GM12878 (cell line): ENCODE results near the gene CNTD1. TPM values are rescaled to one million over a fixed set of nuclear protein-coding genes. Genes with fewer than 3 reads are reported as not detected.

Experiments used
- ATAC-seq: fragments of 200-7000 bp; cut with Tn5 transposase; 3 replicates; pipeline ENCODE4 v1.9.1; 2020; ENCODE audit warnings: mild to moderate bottlenecking, moderate library complexity
- BruUV-seq: library from RNA; stranded (reverse); fragments of 400-500 nt; replicated peaks from 2 replicates; lab custom pipeline; 2021; lab: Mats Ljungman, UMichigan
- CTCF ChIA-PET: fragments of 300-600 bp; sonication (Branson Sonifier 250); formaldehyde crosslinking; extraction: SDS; loops from one replicate; lab custom pipeline; 2021; ENCODE audit warnings: inconsistent platforms; lab: Yijun Ruan, JAX
- POLR2A ChIA-PET: fragments of 350-600 bp; formaldehyde crosslinking; extraction: SDS; loops from one replicate; lab custom pipeline; 2021; ENCODE audit warnings: inconsistent platforms; lab: Charles Lee
- RAD21 ChIA-PET: fragments of 300-600 bp; sonication (Branson Sonifier 250); formaldehyde crosslinking; loops from one replicate; lab custom pipeline; 2023; ENCODE audit warnings: antibody characterized with exemption; ENCODE audit not compliant: unreplicated experiment; lab: Charles Lee
- SMC1A ChIA-PET: fragments of 300-600 bp; sonication (Branson Sonifier 250); formaldehyde crosslinking; loops from one replicate; lab custom pipeline; 2023; ENCODE audit not compliant: unreplicated experiment, uncharacterized antibody; lab: Charles Lee
- DNase-seq: peaks from one replicate; pipeline ENCODE4 v3.0.0-alpha.2; 2011; ENCODE audit warnings: low read depth, low spot score
- FAIRE-seq: peaks from 3 replicates; lab custom pipeline; 2011; peaks lifted over from hg19 to GRCh38; lab: Jason Lieb, UNC
- H2AFZ ChIP-seq: 2 replicates; pipeline ENCODE4 v1.6.0; 2011; ENCODE audit warnings: low read depth, low read length, control low read depth; ENCODE audit not compliant: control insufficient read depth
- H3K27ac ChIP-seq: 2 replicates; pipeline ENCODE4 v1.5.1; 2011; ENCODE audit warnings: control low read depth; ENCODE audit not compliant: control insufficient read depth, insufficient read depth
- H3K27me3 ChIP-seq, 2 experiments: replicated peaks in 1 of 2; 2 replicates each; pipeline versions ENCODE4 v1.6.0 to v1.6.1; 2011; ENCODE audit warnings: low read length in 1 of 2; ENCODE audit not compliant: control insufficient read depth in 2 of 2, insufficient read depth in 2 of 2
- H3K36me3 ChIP-seq, 2 experiments: 2 replicates each; pipeline ENCODE4 v1.5.1; 2011; ENCODE audit warnings: low read length in 1 of 2; ENCODE audit not compliant: control insufficient read depth in 2 of 2, insufficient read depth in 2 of 2
- H3K4me1 ChIP-seq: 2 replicates; pipeline ENCODE4 v1.6.1; 2011; ENCODE audit warnings: mild to moderate bottlenecking, low read length, moderate library complexity, mixed read lengths; ENCODE audit not compliant: control insufficient read depth, insufficient read depth
- H3K4me2 ChIP-seq: 2 replicates; pipeline ENCODE4 v1.6.0; 2011; ENCODE audit warnings: control low read depth; ENCODE audit not compliant: control insufficient read depth, insufficient read depth
- H3K4me3 ChIP-seq: fragments of 200-600 bp; sonication (generic); 2 replicates; pipeline ENCODE4 v1.5.1; 2016
- H3K79me2 ChIP-seq: 2 replicates; pipeline ENCODE4 v1.6.0; 2011; ENCODE audit warnings: low read length; ENCODE audit not compliant: control insufficient read depth, insufficient read depth
- H3K9ac ChIP-seq: 2 replicates; pipeline ENCODE4 v1.8.0; 2011; ENCODE audit warnings: low read length, control low read depth, mixed read lengths; ENCODE audit not compliant: control insufficient read depth, insufficient read depth
- H3K9me3 ChIP-seq: replicated peaks from 3 replicates; pipeline ENCODE4 v1.5.1; 2011; ENCODE audit warnings: mild to moderate bottlenecking, low read length; ENCODE audit not compliant: control insufficient read depth, insufficient read depth
- H4K20me1 ChIP-seq: 2 replicates; pipeline ENCODE4 v1.6.0; 2011; ENCODE audit not compliant: control insufficient read depth, insufficient read depth
- ATF2 ChIP-seq: IDR thresholded peaks from 2 replicates; pipeline ENCODE4 v1.6.1; 2012; ENCODE audit warnings: low read length, inconsistent platforms
- BHLHE40 ChIP-seq, 2 experiments: fragments of 450-650 bp in 1 of 2; IDR thresholded peaks; 2 replicates each; pipeline ENCODE4 v1.6.1; 2011 to 2017; ENCODE audit warnings: low read depth in 2 of 2, borderline replicate concordance in 1 of 2, improper control_type of control experiment in 1 of 2, low read length in 1 of 2, mild to moderate bottlenecking in 1 of 2
- CBX3 ChIP-seq: fragments of 200-600 bp; sonication (generic); IDR thresholded peaks from 2 replicates; pipeline ENCODE4 v1.6.1; 2016; ENCODE audit warnings: low read depth, borderline replicate concordance
- E4F1 ChIP-seq: fragments of 450-650 bp; IDR thresholded peaks from 2 replicates; pipeline ENCODE4 v1.6.1; 2018; ENCODE audit warnings: borderline replicate concordance, mild to moderate bottlenecking; ENCODE audit not compliant: partially characterized antibody
- FOS ChIP-seq: IDR thresholded peaks from 3 replicates; pipeline ENCODE4 v1.6.1; 2011; ENCODE audit warnings: borderline replicate concordance; ENCODE audit not compliant: insufficient read length; ENCODE audit errors: extremely low read depth
- JUNB ChIP-seq: IDR thresholded peaks from 2 replicates; pipeline ENCODE4 v1.6.1; 2016; ENCODE audit warnings: antibody characterized with exemption, mild to moderate bottlenecking
- NR2C2 ChIP-seq: IDR thresholded peaks from 2 replicates; pipeline ENCODE4 v1.6.1; 2011; ENCODE audit warnings: borderline replicate concordance, low read depth; ENCODE audit not compliant: control insufficient read depth, insufficient read length
- PAX8 ChIP-seq: fragments of 450-650 bp; IDR thresholded peaks from 2 replicates; pipeline ENCODE4 v1.6.1; 2017; ENCODE audit warnings: mild to moderate bottlenecking, moderate library complexity
- POU2F2 ChIP-seq: IDR thresholded peaks from 3 replicates; pipeline ENCODE4 v1.6.1; 2011; ENCODE audit warnings: low read depth, mild to moderate bottlenecking, low read length, borderline replicate concordance
- SRF ChIP-seq, 2 experiments: IDR thresholded peaks; 2 replicates each; pipeline ENCODE4 v1.6.1; 2011; ENCODE audit warnings: low read depth in 2 of 2, low read length in 2 of 2, mild to moderate bottlenecking in 1 of 2, moderate library complexity in 1 of 2
- TCF12 ChIP-seq: IDR thresholded peaks from 2 replicates; pipeline ENCODE4 v1.6.1; 2011; ENCODE audit warnings: low read depth, mild to moderate bottlenecking, low read length
- ZNF592 ChIP-seq: fragments of 450-650 bp; IDR thresholded peaks from 2 replicates; pipeline ENCODE4 v1.6.1; 2017; ENCODE audit warnings: mild to moderate bottlenecking, moderate library complexity
- WGBS: methylation state at CpG from one replicate; pipeline ENCODE4 v1.1.6; 2016; ENCODE audit warnings: low lambda C conversion rate; ENCODE audit not compliant: insufficient replicate concordance, insufficient coverage; ENCODE audit errors: missing lambda C conversion rate; 5-methylcytosine and 5-hydroxymethylcytosine counted together
- in situ Hi-C: fragments of 300-500 bp; cut with MboI; formaldehyde crosslinking; loops from 9 replicates; pipeline ENCODE4 v1.14.3; 2018; ENCODE audit warnings: mixed read lengths
- intact Hi-C: fragments of 100-400 bp; cut with micrococcal nuclease; formaldehyde crosslinking; loops from one replicate; pipeline ENCODE4 v1.14.2; 2022; ENCODE audit not compliant: unreplicated experiment
- polyA plus RNA-seq, 11 experiments: library from polyadenylated mRNA; depleted of rRNA in 4 of 11; unstranded in 6 of 11; stranded (reverse) in 5 of 11; fragments of >200 nt; fragmentation: Nextera tagmentation in 4 of 11; fragmentation: Illumina TruSeq in 1 of 11; extraction: Ambion mirVana in 4 of 11; extraction: Trizol in 1 of 11; gene quantifications; 1 replicate in 1 of 11; 2 replicates in 10 of 11; pipeline versions ENCODE4 v1.2.1 to v1.2.3, GENCODE V29; 2011 to 2016; ENCODE audit warnings: inconsistent platforms in 2 of 11, missing spikeins in 2 of 11, low read depth in 1 of 11
- total RNA-seq, 4 experiments: library from RNA; depleted of rRNA in 3 of 4; stranded (reverse); fragments of >200 nt in 3 of 4; fragmentation: Illumina TruSeq in 1 of 4; extraction: Trizol in 1 of 4; gene quantifications; 2 replicates each; pipeline versions ENCODE4 v1.2.1 to v1.2.3, GENCODE V29; 2013 to 2021
- TF ChIP-seq, protein P1 (sequence below): fragments of 450-650 bp; IDR thresholded peaks from 2 replicates; pipeline ENCODE4 v1.6.1; 2017; ENCODE audit warnings: low read depth, mild to moderate bottlenecking, moderate library complexity

CNTD1 gene
- total and polyA plus RNA-seq, 10 of the 15 experiments (the other 5 are each of a cell fraction or from before 2014, with no cell fraction given) = 0.06 to 1.5 (median 1.1) TPM; not detected in 4

DNA sequence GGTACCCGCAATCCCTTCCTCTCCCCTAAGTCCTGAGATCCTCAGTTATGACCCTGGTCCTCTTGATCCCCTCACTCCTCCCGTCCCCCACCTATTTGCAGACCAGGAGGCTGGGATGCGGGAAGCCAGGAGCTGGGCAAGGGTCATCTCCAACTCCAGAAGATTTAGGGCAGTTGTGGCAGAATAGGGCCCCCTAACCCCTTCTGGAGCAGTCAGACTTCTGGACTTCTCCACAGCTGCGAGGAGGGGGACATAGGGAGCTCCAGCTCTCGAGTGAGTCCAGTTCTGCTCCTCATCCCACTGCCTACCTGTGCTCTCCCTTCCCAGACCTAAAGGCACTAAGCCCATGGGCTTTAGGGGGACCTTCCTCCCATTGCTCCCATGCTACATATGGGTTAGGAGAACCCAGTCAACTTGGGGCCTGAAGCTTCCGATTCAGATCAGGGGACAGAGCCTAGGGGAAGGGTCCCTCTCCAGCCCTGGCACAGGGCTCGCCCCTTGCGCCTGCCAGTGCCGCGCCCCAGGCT lies 17.0 kb upstream of the CNTD1 start:
- no TSS peak for BruUV-seq
- intact Hi-C loops (no loop called here), in situ Hi-C loops (no loop called here)
- no peak overlapping the region for H3K9ac ChIP-seq
- no peak overlapping the region for H3K4me2 ChIP-seq
- ChIA-PET POLR2A (interaction anchor here (0.5 kb wide), 1 partner anchor 162 kb away, joined by 5 read pairs; no protein-coding TSS in a partner anchor), CTCF (no interaction called here), SMC1A (no interaction called here), RAD21 (no interaction called here)
- no peak overlapping the region for H3K27ac ChIP-seq
- H4K20me1 ChIP-seq = no peaks in the 10 kb centered on the region; the same call in 1 of the 2 replicates
- no peaks in the 10 kb centered on the region; the same call in 2 of the 3 replicates for H3K9me3 ChIP-seq
- no peaks in the 10 kb centered on the region for H3K4me1 ChIP-seq
- FAIRE-seq (no peak), ATAC-seq (no peak; the same call in 2 of the 3 replicates), DNase-seq (no peak)
- WGBS = 63% methylated on average over 10 of the region's 10 CpGs
- H2AFZ ChIP-seq = no peak overlapping the region
- peaks cover 5 to 7% of the 10 kb centered on the region in 2 experiments; a peak in 3 of 4 replicates for H3K36me3 ChIP-seq
- no peaks in the 10 kb centered on the region for H3K79me2 ChIP-seq
- no peak overlapping the region for H3K4me3 ChIP-seq
- H3K27me3 ChIP-seq = peaks cover 7 to 21% of the 10 kb centered on the region in 2 experiments
- TF ChIP-seq CBX3 = no peak
- no peak for TF ChIP-seq PAX8
- no peak for TF ChIP-seq JUNB
- TF ChIP-seq ZNF592 = no peak
- no peak for TF ChIP-seq POU2F2
- TF ChIP-seq ATF2 = no peak
- no peak for TF ChIP-seq FOS
- TF ChIP-seq BHLHE40 (IDR thresholded peaks at IDR 0.05; ENCODE audit: borderline replicate concordance in 1 of 2, low read depth in 2 of 2, low read length in 1 of 2) = no peak
- TF ChIP-seq TCF12 = no peak
- no peak for TF ChIP-seq SRF (IDR thresholded peaks at IDR 0.05; ENCODE audit: low read depth in 2 of 2, low read length in 2 of 2)
- TF ChIP-seq, protein P1, sequence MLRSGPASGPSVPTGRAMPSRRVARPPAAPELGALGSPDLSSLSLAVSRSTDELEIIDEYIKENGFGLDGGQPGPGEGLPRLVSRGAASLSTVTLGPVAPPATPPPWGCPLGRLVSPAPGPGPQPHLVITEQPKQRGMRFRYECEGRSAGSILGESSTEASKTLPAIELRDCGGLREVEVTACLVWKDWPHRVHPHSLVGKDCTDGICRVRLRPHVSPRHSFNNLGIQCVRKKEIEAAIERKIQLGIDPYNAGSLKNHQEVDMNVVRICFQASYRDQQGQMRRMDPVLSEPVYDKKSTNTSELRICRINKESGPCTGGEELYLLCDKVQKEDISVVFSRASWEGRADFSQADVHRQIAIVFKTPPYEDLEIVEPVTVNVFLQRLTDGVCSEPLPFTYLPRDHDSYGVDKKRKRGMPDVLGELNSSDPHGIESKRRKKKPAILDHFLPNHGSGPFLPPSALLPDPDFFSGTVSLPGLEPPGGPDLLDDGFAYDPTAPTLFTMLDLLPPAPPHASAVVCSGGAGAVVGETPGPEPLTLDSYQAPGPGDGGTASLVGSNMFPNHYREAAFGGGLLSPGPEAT = no peak
- no peak for TF ChIP-seq E4F1
- no peak for TF ChIP-seq NR2C2
